Omental fat pad (tissue), 4 donors: Measurements from ENCODE around the gene CCDC60. TPM values are rescaled to one million over a fixed set of nuclear protein-coding genes. Genes with fewer than 3 reads are reported as not detected.

Source experiments
- ATAC-seq: fragments of 150-250 bp; one replicate; pipeline ENCODE4 v1.9.1; 2016; ENCODE audit warnings: mild to moderate bottlenecking, moderate library complexity; ENCODE audit not compliant: low FRiP score
- DNase-seq: peaks from one replicate; pipeline ENCODE4 v3.0.0-alpha.2; 2019; ENCODE audit warnings: low spot score
- CTCF ChIP-seq, 3 donors: fragments of 450-650 bp; IDR thresholded peaks; one replicate each; pipeline ENCODE4 v1.5.1; 2016 to 2017; ENCODE audit warnings: antibody characterized with exemption in 3 of 3, mild to moderate bottlenecking in 3 of 3, moderate library complexity in 2 of 3
- total RNA-seq, 4 donors: library from RNA; depleted of rRNA; stranded (reverse); fragments of >200 nt; gene quantifications; one replicate each; pipeline ENCODE4 v1.1.0, GENCODE V29; 2016

CCDC60 gene
- total RNA-seq, 4 donors from 2014 or later = not detected

DNA sequence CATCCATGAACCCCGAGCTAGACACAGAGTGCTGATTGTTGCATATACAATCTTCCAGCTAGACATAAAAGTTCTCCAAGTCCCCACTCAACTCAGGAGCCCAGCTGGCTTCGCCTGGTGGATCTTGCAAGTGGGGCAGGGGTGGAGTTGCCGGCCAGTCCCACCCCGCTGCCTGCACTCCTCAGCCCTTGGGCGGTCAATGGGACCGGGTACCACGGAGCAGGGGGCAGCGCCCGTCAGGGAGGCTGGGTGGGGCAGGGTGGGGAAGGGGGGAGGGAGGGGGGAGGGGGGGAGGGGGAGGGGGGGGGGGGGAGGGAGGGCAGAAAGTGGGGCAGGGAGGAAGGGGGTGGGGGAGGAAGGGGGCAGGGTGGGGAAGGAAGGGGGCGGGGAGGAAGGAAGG is 63.0 kb downstream of the CCDC60 start:
- ATAC-seq = no peak
- TF ChIP-seq CTCF (IDR thresholded peaks at IDR 0.05) = no peak
- DNase-seq = no peak

GRCh38 chr12:119398190-119398589 is 63.7 kb downstream of the CCDC60 start:
- TF ChIP-seq CTCF (IDR thresholded peaks at IDR 0.05) = no peak

DNA sequence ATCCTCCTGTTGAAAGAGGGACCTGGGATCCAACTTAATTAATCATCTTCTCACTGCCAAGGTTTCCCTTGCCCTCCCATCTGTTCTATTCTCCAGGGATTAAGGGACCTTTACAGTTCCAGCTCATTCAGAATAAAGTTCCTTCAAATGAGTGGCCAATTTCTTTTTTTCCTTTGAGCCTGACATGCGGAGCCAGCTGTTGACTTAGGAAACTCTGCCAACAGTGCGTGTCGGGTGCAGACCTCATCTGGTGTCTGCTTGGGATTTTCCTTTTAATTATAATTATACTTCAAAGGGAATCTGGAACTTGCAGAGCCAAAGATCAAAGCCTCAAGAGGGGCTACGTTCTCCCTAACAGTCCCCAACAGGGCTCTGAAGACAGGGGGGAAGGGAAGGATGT is 64.8 kb downstream of the CCDC60 start:
- DNase-seq (no peak), ATAC-seq (no peak)
- TF ChIP-seq CTCF (IDR thresholded peaks at IDR 0.05) = no peak

More at GRCh38 chr12:119398190-119398589, 63.7 kb downstream of the CCDC60 start:
- no peak for DNase-seq
- no peak for ATAC-seq

- no peak for ATAC-seq
- no peak for DNase-seq
- TF ChIP-seq CTCF (IDR thresholded peaks at IDR 0.05) = no peak
Measured at GRCh38 chr12:119406308-119406707, 71.8 kb downstream of the CCDC60 start.

DNA sequence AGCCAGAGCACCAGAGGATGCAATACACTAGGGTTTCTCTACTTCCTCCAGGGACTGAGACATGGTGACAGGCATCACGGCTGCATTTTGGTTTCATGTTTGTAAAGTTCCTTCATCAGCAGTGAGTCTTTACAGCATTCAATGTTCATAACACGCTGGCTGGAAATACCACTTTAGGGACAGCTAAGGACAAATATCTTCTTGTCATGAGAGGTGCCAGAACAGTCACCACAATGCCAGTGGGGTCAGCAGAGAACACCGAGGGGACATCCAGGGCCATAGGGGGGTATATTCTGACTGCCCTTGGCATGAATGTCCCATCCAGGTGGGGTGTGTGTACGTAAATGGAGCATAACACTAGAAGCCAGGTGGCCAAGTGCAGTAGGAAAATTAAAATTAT is 72.3 kb downstream of the CCDC60 start:
- ATAC-seq = no peak
- no peak for DNase-seq
- no peak for TF ChIP-seq CTCF (IDR thresholded peaks at IDR 0.05)

DNA sequence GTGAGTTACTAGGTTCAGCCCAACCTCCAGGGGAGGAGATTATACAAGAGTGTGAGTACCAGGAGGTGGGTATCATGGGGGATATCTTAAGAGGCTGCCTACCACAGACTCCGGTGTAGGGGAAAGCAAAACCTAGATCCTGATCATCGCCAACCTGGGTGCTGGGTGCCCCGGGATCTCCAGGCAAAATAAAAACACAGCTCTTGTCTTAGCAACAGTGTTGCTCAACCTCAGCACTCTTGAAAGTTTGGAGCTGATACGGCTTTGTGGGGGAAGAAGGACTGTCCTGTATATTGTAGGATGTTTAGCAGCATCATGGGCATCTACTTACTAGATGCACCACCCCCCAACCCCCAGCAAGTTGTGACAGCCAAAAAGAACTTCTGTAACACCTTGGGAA is 74.5 kb downstream of the CCDC60 start:
- DNase-seq (no peak), ATAC-seq (no peak)
- no peak for TF ChIP-seq CTCF (IDR thresholded peaks at IDR 0.05)

- TF ChIP-seq CTCF (IDR thresholded peaks at IDR 0.05) = no peak
- no peak for ATAC-seq
- DNase-seq = no peak
Measured at GRCh38 chr12:119410396-119410795, 75.9 kb downstream of the CCDC60 start.
